Endothelial cell of umbilical vein (primary cell): ENCODE results near the gene MAFB. TPM values are rescaled to one million over a fixed set of nuclear protein-coding genes. Genes with fewer than 3 reads are reported as not detected.

Source experiments
- BruUV-seq: library from RNA; stranded (reverse); fragments of 400-500 nt; replicated peaks from 2 replicates; lab custom pipeline; 2021; lab: Mats Ljungman, UMichigan
- CTCF ChIA-PET: fragments of 300-600, 350-600 bp; sonication (Branson Sonifier 250); formaldehyde crosslinking; loops from one replicate; lab custom pipeline; 2021; ENCODE audit warnings: antibody characterized with exemption, inconsistent platforms; lab: Charles Lee
- POLR2A ChIA-PET: fragments of 300-600, 350-600 bp; sonication (Branson Sonifier 250); formaldehyde crosslinking; loops from one replicate; lab custom pipeline; 2021; ENCODE audit warnings: antibody characterized with exemption, inconsistent platforms; lab: Charles Lee
- DNase-seq: peaks from one replicate; pipeline ENCODE4 v3.0.0-alpha.2; 2011; ENCODE audit warnings: low read depth, low spot score
- FAIRE-seq: peaks from 2 replicates; lab custom pipeline; 2011; peaks lifted over from hg19 to GRCh38; lab: Jason Lieb, UNC
- H2AFZ ChIP-seq: 2 replicates; pipeline ENCODE4 v1.6.0; 2012; ENCODE audit warnings: low read depth, low read length, control low read depth, inconsistent platforms
- H3K27ac ChIP-seq: 2 replicates; pipeline ENCODE4 v1.5.1; 2011; ENCODE audit warnings: low read depth, mild to moderate bottlenecking, control low read depth, low read length, moderate library complexity; ENCODE audit not compliant: insufficient read depth
- H3K27me3 ChIP-seq, 2 experiments: 2 replicates each; pipeline versions ENCODE4 v1.6.0 to v1.6.1; 2011; ENCODE audit warnings: low read length in 2 of 2, mixed read lengths in 1 of 2; ENCODE audit not compliant: control insufficient read depth in 2 of 2, insufficient read depth in 2 of 2
- H3K36me3 ChIP-seq, 2 experiments: 2 replicates in 1 of 2; 3 replicates in 1 of 2; pipeline ENCODE4 v1.5.1; 2011; ENCODE audit warnings: low read length in 2 of 2, mild to moderate bottlenecking in 1 of 2, moderate library complexity in 1 of 2; ENCODE audit not compliant: control insufficient read depth in 2 of 2, insufficient read depth in 2 of 2; ENCODE audit errors: extremely low read depth in 1 of 2
- H3K4me1 ChIP-seq: 3 replicates; pipeline ENCODE4 v1.5.1; 2011; ENCODE audit warnings: mild to moderate bottlenecking, low read length; ENCODE audit not compliant: control insufficient read depth, insufficient read depth; ENCODE audit errors: extremely low read depth
- H3K4me2 ChIP-seq: 2 replicates; pipeline ENCODE4 v1.6.1; 2011; ENCODE audit warnings: low read length, control low read depth, mixed read lengths; ENCODE audit not compliant: insufficient read depth
- H3K4me3 ChIP-seq, 3 experiments: fragments of 200-600 bp in 1 of 3; sonication (generic), shearing (Covaris generic) in 1 of 3; replicated peaks in 1 of 3; 2 replicates each; pipeline ENCODE4 v1.5.1; 2011 to 2016; ENCODE audit warnings: control low read depth in 3 of 3, low read length in 3 of 3, mild to moderate bottlenecking in 2 of 3, inconsistent platforms in 1 of 3, low read depth in 1 of 3, moderate library complexity in 1 of 3; ENCODE audit not compliant: insufficient read depth in 1 of 3
- H3K79me2 ChIP-seq: 2 replicates; pipeline ENCODE4 v1.6.0; 2012; ENCODE audit warnings: low read length, inconsistent platforms; ENCODE audit not compliant: control insufficient read depth, insufficient read depth
- H3K9ac ChIP-seq: replicated peaks from 2 replicates; pipeline ENCODE3; 2011; ENCODE audit warnings: low read length, control low read depth; ENCODE audit not compliant: insufficient read depth; ENCODE audit errors: extremely low read depth
- H3K9me1 ChIP-seq: replicated peaks from 3 replicates; pipeline ENCODE4 v1.6.0; 2011; ENCODE audit warnings: mild to moderate bottlenecking, low read length; ENCODE audit not compliant: control insufficient read depth, insufficient read depth; ENCODE audit errors: extremely low read depth
- H3K9me3 ChIP-seq: replicated peaks from 2 replicates; pipeline ENCODE4 v1.5.1; 2012; ENCODE audit warnings: low read length, inconsistent platforms; ENCODE audit not compliant: control insufficient read depth, insufficient read depth
- H4K20me1 ChIP-seq: replicated peaks from 2 replicates; pipeline ENCODE3; 2011; ENCODE audit warnings: mild to moderate bottlenecking, low read length; ENCODE audit not compliant: control insufficient read depth, insufficient read depth; ENCODE audit errors: extremely low read depth
- CTCF ChIP-seq, 2 donors: IDR thresholded peaks; 1 replicate in 1 of 2; 2 replicates in 1 of 2; pipeline ENCODE4 v1.5.1; 2011; ENCODE audit warnings: low read length in 2 of 2, mild to moderate bottlenecking in 2 of 2, moderate library complexity in 2 of 2, control low read depth in 1 of 2, inconsistent platforms in 1 of 2, low read depth in 1 of 2; ENCODE audit not compliant: insufficient read depth in 1 of 2; ENCODE audit errors: extremely low read depth in 1 of 2
- EZH2 ChIP-seq: IDR thresholded peaks from 2 replicates; pipeline ENCODE4 v1.6.1; 2012; ENCODE audit warnings: borderline replicate concordance, low read depth, mild to moderate bottlenecking, moderate library complexity, low read length, inconsistent platforms; ENCODE audit not compliant: severe bottlenecking
- FOS ChIP-seq: IDR thresholded peaks from 2 replicates; pipeline ENCODE4 v1.6.1; 2011; ENCODE audit warnings: mild to moderate bottlenecking, low read length, moderate library complexity, borderline replicate concordance; ENCODE audit not compliant: insufficient read depth
- GATA2 ChIP-seq: IDR thresholded peaks from 2 replicates; pipeline ENCODE4 v1.7.0; 2011; ENCODE audit warnings: low read depth, mild to moderate bottlenecking, moderate library complexity, mixed read lengths, low read length; ENCODE audit not compliant: insufficient read length, insufficient read depth
- JUN ChIP-seq: IDR thresholded peaks from 2 replicates; pipeline ENCODE4 v1.6.1; 2011; ENCODE audit warnings: borderline replicate concordance, low read depth; ENCODE audit not compliant: insufficient read length, insufficient read depth
- MAX ChIP-seq: IDR thresholded peaks from 2 replicates; pipeline ENCODE4 v1.6.1; 2011; ENCODE audit not compliant: insufficient read depth, insufficient read length
- MYC ChIP-seq: IDR thresholded peaks from one replicate; pipeline ENCODE4 v1.6.1; 2011; ENCODE audit warnings: mild to moderate bottlenecking, low read depth, low read length
- POLR2A ChIP-seq: IDR thresholded peaks from 2 replicates; pipeline ENCODE4 v1.6.1; 2012; ENCODE audit warnings: low read depth, mild to moderate bottlenecking, control low read depth, low read length
- POLR2AphosphoS5 ChIP-seq: IDR thresholded peaks from 2 replicates; pipeline ENCODE4 v1.6.1; 2012; ENCODE audit warnings: low read depth, mild to moderate bottlenecking, control low read depth, low read length, moderate library complexity; ENCODE audit not compliant: insufficient read depth
- dilution Hi-C: fragments of 300-500 bp; cut with MboI; formaldehyde crosslinking; loops from one replicate; pipeline ENCODE4 v1.15.0; 2019; ENCODE audit warnings: low sequenced_read_pairs; ENCODE audit not compliant: extremely low pct_ligation_motif_present
- intact Hi-C: fragments of 100-400 bp; cut with micrococcal nuclease; formaldehyde crosslinking; loops from one replicate; pipeline ENCODE4 v1.10.0; 2022
- polyA plus RNA-seq, 4 experiments: library from polyadenylated mRNA; depleted of rRNA in 3 of 4; stranded (reverse) in 3 of 4; unstranded in 1 of 4; fragments of >200 nt; gene quantifications; 2 replicates each; pipeline versions ENCODE4 v1.2.1 to v1.2.3, GENCODE V29; 2011 to 2012; ENCODE audit warnings: missing spikeins in 1 of 4
- total RNA-seq: library from RNA; stranded (reverse); gene quantifications from 2 replicates; pipeline ENCODE4 v1.2.3, GENCODE V29; 2021

The MAFB gene
- total and polyA plus RNA-seq, 2 donors (not counting 3 experiments of a cell fraction or from before 2014, with no cell fraction given), result 1.8 to 3.4 TPM

GRCh38 chr20:40654876-40655275 lies 34.2 kb downstream of the MAFB start:
- H3K4me2 ChIP-seq, result no peak overlapping the region
- H3K9me1 ChIP-seq, result no peaks in the 10 kb centered on the region
- H3K27ac ChIP-seq, result no peak overlapping the region
- H3K79me2 ChIP-seq, result no peaks in the 10 kb centered on the region
- dilution Hi-C loops, result no loop called here
- ChIA-PET CTCF (interaction anchor here (1.1 kb wide), 1 partner anchor 15 kb away, joined by 3 read pairs; no protein-coding TSS in a partner anchor), POLR2A (no interaction called here)
- DNase-seq, result no peak
- intact Hi-C loops, result no loop called here
- FAIRE-seq, result no peak
- TF ChIP-seq GATA2 (no peak), FOS (no peak), POLR2A (no peak), JUN (no peak), EZH2 (no peak), CTCF (IDR thresholded peaks at IDR 0.05; ENCODE audit: extremely low read depth in 1 of 2, insufficient read depth in 1 of 2, low read depth in 1 of 2, low read length in 2 of 2) (no peak), POLR2AphosphoS5 (no peak), MAX (no peak), MYC (no peak)
- H4K20me1 ChIP-seq, result no peaks in the 10 kb centered on the region
- H3K9me3 ChIP-seq, result no peaks in the 10 kb centered on the region
- H3K27me3 ChIP-seq, result peaks cover 0 to 2% of the 10 kb centered on the region in 2 experiments
- H3K9ac ChIP-seq, result no peak overlapping the region
- no peak overlapping the region for H2AFZ ChIP-seq
- H3K36me3 ChIP-seq, result no peaks in the 10 kb centered on the region
- H3K4me3 ChIP-seq, result no peak overlapping the region
- no TSS peak for BruUV-seq
- H3K4me1 ChIP-seq, result no peaks in the 10 kb centered on the region
